Astrocyte of the cerebellum (primary cell): Measurements from ENCODE around the gene CER1.

Experiments
- DNase-seq: peaks from one replicate; pipeline ENCODE4 v3.0.0-alpha.2; 2011; ENCODE audit warnings: low read depth
- H3K4me3 ChIP-seq: 2 replicates; pipeline ENCODE4 v1.5.1; 2011; ENCODE audit warnings: mild to moderate bottlenecking, low read depth, low read length, moderate library complexity
- in situ Hi-C: cut with HindIII; loops from 2 replicates; pipeline ENCODE4 v1.10.0; 2017; ENCODE audit warnings: low sequenced_read_pairs
- TF ChIP-seq, protein P1 (sequence below): IDR thresholded peaks from 2 replicates; pipeline ENCODE4 v1.5.1; 2012; ENCODE audit warnings: low read length, low read depth, moderate library complexity, mild to moderate bottlenecking; ENCODE audit errors: missing control alignments

Gene CER1

DNA sequence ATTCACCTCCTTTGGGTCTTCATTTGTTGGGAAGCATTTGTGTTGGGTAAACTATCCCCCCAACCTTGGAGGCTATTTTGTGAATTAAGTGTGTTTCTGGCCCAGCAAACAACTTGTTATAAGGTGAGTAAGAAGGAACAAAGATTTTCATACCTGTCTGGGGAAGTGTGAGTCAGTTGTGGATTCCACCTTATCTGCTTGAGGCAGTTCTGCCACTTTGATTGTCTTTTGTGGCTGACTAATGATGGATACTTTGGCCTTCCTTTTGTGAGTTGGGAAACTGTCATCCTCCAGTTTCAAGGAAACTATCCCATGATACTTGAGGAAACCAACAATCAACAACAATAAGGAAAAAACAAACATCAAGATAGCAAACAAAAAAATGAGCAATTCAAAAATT is 24.6 kb upstream of the CER1 start:
- TF ChIP-seq, protein P1, sequence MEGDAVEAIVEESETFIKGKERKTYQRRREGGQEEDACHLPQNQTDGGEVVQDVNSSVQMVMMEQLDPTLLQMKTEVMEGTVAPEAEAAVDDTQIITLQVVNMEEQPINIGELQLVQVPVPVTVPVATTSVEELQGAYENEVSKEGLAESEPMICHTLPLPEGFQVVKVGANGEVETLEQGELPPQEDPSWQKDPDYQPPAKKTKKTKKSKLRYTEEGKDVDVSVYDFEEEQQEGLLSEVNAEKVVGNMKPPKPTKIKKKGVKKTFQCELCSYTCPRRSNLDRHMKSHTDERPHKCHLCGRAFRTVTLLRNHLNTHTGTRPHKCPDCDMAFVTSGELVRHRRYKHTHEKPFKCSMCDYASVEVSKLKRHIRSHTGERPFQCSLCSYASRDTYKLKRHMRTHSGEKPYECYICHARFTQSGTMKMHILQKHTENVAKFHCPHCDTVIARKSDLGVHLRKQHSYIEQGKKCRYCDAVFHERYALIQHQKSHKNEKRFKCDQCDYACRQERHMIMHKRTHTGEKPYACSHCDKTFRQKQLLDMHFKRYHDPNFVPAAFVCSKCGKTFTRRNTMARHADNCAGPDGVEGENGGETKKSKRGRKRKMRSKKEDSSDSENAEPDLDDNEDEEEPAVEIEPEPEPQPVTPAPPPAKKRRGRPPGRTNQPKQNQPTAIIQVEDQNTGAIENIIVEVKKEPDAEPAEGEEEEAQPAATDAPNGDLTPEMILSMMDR = no peak
- H3K4me3 ChIP-seq = no peak overlapping the region
- no peak for DNase-seq
- in situ Hi-C loops = no loop called here

DNA sequence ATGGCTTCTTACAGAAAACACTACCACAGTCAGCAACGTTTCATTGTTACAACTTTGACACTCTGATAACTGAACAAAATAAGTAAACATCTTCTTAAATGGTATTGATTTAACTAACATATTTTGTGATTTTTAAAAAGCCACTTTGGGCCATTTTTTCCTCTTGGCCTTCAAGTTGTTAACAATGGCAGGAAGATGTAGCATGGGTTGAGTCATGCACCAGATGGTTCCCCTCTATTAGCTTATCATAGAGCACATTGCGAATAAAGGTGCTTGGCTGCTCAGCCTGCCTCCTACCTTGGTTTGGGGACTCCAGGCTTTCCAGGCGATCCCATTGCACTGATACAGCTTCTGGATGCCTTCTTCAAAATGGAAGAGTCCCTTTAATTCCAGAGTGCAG is 24.1 kb upstream of the CER1 start:
- in situ Hi-C loops = no loop called here
- H3K4me3 ChIP-seq = no peak overlapping the region
- TF ChIP-seq, protein P1 = no peak
- DNase-seq = no peak

DNA sequence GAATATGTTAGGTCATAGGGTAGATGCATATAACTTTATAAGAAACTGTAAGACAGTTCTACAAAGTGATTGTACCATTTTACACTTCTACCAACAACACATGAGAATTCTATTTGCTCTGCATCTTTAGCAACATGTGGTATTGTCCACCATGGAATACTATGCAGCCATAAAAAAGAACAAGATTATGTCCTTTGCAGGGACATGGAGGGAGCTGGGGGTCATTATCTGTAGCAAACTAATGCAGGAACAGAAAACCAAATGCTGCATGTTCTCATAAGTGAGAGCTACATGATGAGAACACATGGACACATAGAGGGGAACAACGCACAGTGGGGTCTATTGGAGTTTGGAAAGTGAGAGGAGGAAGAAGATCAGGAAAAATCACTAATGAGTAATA is 22.2 kb upstream of the CER1 start:
- H3K4me3 ChIP-seq = no peak overlapping the region
- no peak for DNase-seq
- TF ChIP-seq, protein P1 = no peak
- in situ Hi-C loops = no loop called here

DNA sequence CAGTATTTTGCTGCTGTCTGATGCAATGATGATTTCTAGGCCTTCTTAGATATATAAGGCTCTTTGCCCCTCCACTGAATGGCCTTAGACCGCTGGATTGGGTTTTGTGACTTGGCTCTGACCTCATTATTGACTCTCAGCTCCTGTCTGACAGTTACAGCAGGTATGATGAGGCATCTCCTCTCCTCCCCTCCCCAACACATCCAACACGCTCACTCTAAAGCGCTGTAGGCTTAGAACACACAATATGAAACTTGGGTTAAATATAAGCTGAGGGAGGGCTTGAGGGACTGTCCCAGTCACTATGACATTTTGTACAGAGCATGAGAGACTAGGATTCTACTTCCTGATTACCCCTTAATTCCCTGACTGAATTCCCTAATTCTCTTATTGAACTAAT is 18.8 kb upstream of the CER1 start:
- no peak for DNase-seq
- no peak overlapping the region for H3K4me3 ChIP-seq
- TF ChIP-seq, protein P1 = no peak
- in situ Hi-C loops = no loop called here

DNA sequence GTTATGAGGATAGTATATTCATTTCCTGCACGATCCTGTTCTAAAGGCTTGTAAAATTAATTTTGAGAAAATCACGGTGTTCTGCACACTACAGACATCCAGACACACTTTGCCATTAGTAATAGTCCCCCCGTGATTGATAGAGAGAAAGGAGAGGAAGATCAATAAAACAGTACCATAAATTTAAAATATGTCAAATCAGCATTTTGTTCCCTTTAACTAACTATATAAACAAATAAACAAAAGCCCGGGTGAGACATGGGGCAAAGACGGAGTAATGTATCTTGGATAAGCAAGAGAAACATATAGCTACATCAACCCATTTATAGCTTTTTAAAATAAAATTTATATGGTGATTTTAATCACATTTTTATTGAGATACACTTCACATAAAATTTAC is 10.6 kb upstream of the CER1 start:
- no peak overlapping the region for H3K4me3 ChIP-seq
- in situ Hi-C loops = no loop called here
- no peak for DNase-seq
- TF ChIP-seq, protein P1 = no peak

DNA sequence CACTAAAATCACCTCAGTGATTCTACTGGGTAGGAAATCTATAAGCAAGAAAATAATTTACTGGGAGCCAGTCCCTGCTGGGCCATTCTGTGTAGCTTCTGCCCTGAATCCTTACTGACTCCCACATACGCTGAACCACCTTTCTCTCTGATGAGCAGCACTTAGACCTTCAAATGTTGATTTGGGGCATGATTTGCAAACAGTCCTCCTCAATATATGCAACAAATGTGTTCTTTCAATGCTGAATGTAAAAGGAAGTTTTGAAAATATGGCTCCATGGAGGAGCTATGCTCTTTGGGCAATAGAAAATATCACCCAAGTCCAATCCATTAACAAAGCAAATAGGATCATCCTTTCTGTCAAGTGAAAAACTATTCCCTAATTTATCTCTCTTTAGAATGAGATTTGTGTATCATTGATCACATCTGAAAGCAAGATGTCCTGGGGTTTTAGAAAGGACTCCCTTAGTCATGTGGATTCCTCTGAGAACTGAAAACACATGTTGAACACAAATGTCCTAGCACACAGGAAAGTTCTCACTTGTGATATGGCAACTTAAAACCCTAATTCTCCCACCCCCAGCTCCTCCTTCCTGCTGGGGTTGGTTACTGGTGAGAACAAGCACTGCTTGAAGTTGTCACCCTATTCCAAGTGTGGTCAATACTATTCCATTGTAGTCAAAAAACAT is 8.9 kb upstream of the CER1 start:
- in situ Hi-C loops = no loop called here
- TF ChIP-seq, protein P1 = no peak
- DNase-seq = no peak

More for the DNA sequence above, 8.9 kb upstream of the CER1 start:
- H3K4me3 ChIP-seq = no peak overlapping the region
